ENCODE measurements around the gene ARHGEF19. TPM values are rescaled to one million over a fixed set of nuclear protein-coding genes. Genes with fewer than 3 reads are reported as not detected.

ARHGEF19 gene
- total and polyA plus RNA-seq, 9 of the 15 experiments (the other 6 are each of a cell fraction or from before 2014, with no cell fraction given) = 0.73 to 21.0 (median 5.2) TPM

- TF ChIP-seq HMGN3 (IDR thresholded peaks at IDR 0.05; ENCODE audit: borderline replicate concordance, extremely low read depth, insufficient read length, low read depth, low read length) = no peak
- TF ChIP-seq ATF6 (CRISPR knock-in tag; IDR thresholded peaks at IDR 0.05) = no peak
- no peak for TF ChIP-seq SRSF7 (optimal IDR thresholded peaks at IDR 0.05; ENCODE audit: low read depth, low read length)
- TF ChIP-seq SMARCA5 (IDR thresholded peaks at IDR 0.05) = no peak
- no peak for TF ChIP-seq THRB (CRISPR knock-in tag; conservative IDR thresholded peaks at IDR 0.05)
- no peak for TF ChIP-seq PRPF4 (IDR thresholded peaks at IDR 0.05; ENCODE audit: insufficient read depth, low read depth, low read length, poor library complexity, severe bottlenecking)
- no peak for TF ChIP-seq ZNF584 (CRISPR knock-in tag; IDR thresholded peaks at IDR 0.05; ENCODE audit: low read depth)
- no peak for TF ChIP-seq CEBPZ (IDR thresholded peaks at IDR 0.05; ENCODE audit: borderline replicate concordance, low read depth, low read length)
- TF ChIP-seq SMARCC2 (IDR thresholded peaks at IDR 0.05; ENCODE audit: low read depth) = no peak
- TF ChIP-seq TAL1 (IDR thresholded peaks at IDR 0.05) = peak; percentile 50; the same call in 1 of the 2 replicates
- no peak for TF ChIP-seq ZBTB34 (CRISPR knock-in tag; IDR thresholded peaks at IDR 0.05)
- no peak for TF ChIP-seq ZNF274 (IDR thresholded peaks at IDR 0.05; ENCODE audit: borderline replicate concordance, low read depth, low read length)
- TF ChIP-seq ZFP1 (CRISPR knock-in tag; IDR thresholded peaks at IDR 0.05) = no peak
- no peak for TF ChIP-seq THAP12 (CRISPR knock-in tag; IDR thresholded peaks at IDR 0.05)
- no peak for TF ChIP-seq DNMT1 (IDR thresholded peaks at IDR 0.05)
- no peak for TF ChIP-seq SLC30A9 (CRISPR knock-in tag; IDR thresholded peaks at IDR 0.05)
- no peak for TF ChIP-seq E2F5 (CRISPR knock-in tag; IDR thresholded peaks at IDR 0.05)
Measured at GRCh38 chr1:16243215-16243610, 30.8 kb upstream of the ARHGEF19 start (continued).

All from K562 (cell line).